HG03175 (cell line): ENCODE data around the gene DIP2B.
"Not testable (repeated sequence)": the region's sequence is repeated elsewhere in the genome, so short reads cannot be mapped to it uniquely, and the experiment has no call there.

Experiments
- ATAC-seq: cut with Tn5 transposase; IDR thresholded peaks from one replicate; pipeline ENCODE4 v1.9.1; 2021; ENCODE audit warnings: mild to moderate bottlenecking, moderate library complexity; ENCODE audit not compliant: unreplicated experiment

DIP2B gene

DNA sequence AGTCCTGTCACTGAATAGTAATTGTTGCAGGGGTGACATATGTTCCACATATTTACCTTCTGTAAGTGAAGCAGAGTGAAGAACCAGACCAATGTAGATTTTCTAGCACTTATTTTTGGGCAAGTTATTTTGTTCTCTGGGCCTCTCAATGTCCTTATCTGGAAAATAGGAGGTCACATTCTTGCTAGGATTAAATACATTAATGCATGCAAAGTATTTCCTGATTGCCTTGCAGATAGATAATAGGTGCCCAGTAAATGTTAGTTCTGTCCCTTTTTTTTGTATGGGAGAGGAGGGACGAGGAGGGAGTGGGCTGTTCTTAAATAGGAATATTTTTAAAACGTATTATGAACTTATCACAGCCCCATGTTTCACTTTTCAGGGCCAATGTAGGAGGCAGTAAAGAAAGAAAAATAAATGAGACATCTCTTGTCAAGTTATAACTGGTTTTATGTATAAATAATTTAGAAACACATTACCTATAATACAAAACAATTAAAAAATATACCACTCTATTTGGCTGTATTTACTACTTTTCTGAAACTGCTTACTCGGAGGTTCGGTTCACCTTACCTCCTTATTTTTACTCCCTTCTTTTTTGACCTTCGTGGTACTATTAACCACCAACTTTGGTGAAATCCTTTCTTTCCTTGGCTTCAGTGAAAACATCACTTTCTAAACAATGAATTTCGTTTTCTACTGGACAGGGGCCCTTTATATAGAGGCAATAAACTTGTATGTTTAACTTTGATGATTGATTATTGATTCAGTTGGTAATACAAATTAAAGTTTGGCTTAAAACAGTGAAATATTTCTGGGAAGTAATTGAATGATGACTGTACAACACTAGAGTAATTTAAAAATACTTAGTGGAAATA is 41.9 kb downstream of the DIP2B start:
- ATAC-seq: no peak

DNA sequence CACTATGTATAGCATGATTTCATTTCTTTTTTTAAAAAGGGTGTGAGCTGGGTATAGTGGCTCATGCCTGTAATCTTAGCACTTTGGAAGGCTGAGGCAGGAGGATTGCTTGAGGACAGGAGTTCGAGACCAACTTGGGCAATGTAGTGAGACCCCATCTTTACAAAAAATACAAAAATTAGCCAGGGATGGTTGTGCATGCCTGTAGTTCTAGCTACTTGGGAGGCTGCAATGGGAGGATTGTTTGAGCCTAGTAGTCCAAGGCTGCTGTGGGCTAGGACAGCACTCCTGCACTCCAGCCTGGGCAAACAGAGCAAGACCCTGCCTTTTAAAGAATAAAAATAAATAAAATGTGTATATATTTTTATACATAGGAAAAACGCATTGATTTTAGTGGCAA is 43.0 kb downstream of the DIP2B start:
- no peak for ATAC-seq

DNA sequence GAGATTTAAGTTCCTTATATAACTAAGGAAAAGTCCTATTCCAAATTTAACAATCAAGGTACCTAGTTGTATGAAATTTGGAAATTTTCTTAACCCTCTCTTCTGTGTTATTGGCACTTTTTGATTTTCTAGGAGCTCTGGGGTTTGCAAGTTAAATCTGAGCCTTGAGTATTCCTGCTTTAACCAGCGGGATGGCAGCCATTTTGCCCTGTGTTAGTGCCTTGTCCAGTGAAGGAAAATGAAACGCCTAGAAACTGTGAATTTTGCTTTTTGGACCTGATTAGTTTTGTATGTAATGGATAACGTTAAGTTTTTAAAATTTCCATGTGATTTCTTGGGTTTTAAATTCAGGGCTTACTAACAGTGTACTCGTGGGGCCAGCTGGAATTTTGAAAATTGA is 45.1 kb downstream of the DIP2B start:
- ATAC-seq: no peak

DNA sequence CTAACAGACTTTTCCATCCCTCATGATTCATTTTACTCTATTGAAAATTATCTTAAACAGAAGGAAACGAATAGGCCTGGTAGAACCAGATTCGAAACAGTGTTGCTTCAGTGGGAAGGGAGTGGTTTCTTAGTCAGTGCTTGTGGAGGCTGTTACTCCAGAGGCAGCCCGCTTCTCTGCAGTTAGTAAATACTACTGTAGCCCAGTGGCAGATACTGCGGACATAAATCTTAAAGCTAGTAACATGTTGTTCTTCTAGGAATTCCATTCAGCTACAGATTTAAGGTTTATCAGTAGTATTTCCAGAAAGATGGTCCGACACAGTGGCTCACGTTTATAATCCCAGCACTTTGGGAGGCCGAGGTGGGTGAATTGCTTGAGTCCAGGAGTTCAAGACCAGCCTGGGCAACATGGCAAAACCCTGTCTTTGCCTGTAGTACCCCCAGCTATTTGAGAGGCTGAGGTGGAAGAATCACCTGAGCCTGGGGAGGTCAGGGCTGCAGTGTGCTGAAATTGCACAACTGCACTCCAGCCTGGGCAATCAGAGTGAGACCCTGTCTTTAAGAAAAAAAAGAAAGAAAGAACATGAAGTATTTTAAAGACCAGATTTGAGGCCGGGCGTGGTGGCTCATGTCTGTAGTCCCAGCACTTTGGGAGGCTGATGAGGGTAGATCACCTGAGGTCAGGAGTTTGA is 45.9 kb downstream of the DIP2B start:
- no peak for ATAC-seq

DNA sequence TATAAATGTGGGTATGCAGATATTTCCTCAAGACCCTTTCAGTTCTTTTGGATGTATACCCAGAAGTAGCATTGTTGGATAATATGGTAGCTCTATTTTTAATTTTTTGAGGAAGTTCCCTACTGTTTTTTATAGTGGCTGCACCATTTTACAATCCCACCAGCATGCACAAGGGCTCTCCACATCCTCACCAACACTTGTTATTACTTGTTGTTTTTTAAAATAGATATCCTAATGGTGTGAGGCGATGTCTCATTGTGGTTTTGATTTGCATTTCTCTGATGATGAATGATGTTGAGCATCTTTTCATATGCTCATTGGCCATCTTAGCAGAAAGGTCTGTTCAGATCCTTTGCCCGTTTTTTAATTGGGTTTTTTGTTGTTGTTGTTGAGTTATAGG is 47.1 kb downstream of the DIP2B start:
- no peak for ATAC-seq

DNA sequence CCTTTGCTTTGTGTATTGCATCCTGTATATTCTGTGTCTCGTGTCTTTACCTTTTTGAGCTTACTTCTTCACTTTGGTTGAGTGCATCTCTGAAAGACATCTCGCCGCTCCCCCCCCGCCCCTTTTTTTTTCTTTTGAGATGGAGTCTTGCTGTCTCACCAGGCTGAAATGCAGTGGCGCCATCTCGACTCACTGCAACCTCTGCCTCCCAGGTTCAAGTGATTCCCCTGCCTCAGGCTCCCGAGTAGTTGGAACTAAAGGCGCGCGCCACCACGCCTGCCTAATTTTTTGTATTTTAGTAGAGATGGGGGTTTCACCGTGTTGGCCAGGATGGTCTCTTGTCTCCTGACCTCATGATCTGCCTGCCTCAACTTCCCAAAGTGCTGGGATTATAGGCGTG is 49.9 kb downstream of the DIP2B start:
- no peak for ATAC-seq

DNA sequence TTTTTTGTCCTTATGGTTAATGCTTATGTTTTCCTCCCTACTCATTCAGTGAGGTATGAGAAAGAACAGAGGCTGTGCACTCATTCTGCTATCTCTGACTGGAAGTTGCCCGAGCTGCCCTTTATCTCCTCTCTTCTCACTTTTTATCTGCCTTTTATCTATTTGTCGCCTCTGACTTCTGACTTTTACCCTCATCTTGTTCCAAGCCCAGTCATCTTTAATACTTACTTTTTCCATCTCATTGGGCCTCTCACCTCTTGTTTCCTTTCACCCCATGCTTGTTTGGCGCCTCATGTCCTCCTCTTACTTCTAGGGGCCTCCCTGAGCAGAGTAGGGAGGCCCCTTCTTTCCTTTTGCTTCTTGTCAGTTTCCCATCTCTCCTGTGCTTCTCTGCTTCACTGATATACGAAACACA is 50.7 kb downstream of the DIP2B start:
- ATAC-seq: no peak

DNA sequence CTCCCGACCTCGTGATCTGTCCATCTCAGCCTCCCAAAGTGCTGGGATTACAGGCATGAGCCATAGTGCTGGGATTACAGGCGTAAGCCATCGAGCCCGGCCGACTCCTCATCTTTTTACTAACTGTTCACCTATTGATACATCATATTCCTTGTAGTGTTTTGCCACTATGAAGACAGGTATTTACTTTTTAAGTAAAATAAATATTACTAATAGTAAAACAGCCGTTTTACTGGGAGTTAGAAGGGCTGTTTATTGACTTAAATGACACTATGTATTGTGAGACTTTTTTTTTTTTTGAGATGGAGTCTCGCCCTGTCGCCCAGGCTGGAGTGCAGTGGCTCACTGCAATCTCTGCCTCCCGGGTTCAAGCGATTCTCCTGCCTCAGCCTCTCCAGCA is 51.5 kb downstream of the DIP2B start:
- no peak for ATAC-seq

DNA sequence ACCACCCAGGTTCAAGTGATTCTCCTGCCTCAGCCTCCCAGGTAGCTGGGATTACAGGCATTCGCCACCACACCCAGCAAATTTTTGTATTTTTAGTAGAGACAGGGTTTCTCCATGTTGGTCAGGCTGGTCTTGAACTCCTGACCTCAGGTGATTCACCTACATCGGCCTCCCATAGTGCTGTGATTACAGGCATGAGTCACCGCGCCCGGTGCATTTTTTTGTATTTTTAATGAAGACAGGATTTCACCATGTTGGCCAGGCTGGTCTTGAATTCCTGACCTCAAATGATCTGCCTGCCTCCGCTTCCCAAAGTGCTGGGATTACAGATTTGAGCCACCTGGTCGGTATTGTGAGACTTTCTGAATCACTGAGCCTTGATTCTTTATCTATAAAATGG is 52.0 kb downstream of the DIP2B start:
- not testable (repeated sequence) for ATAC-seq

DNA sequence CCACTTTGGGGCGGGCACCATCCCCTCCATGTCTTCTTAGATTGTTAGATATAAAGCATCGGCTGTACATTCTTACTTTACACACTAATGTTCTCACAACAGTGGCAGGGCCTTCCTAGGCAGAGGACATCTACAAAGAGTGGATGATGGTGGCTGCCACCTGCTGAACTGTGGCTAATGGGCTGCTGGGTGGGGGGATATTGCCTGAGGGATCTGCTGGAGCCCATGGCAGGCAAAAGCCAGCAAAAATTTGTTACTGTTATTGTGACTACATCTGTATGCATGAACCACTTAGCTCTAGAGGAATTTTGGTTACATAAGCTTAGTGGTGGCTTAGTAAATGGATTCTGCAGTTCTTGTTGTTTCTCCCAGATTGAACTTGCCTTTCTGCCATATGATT is 52.6 kb downstream of the DIP2B start:
- ATAC-seq: no peak

DNA sequence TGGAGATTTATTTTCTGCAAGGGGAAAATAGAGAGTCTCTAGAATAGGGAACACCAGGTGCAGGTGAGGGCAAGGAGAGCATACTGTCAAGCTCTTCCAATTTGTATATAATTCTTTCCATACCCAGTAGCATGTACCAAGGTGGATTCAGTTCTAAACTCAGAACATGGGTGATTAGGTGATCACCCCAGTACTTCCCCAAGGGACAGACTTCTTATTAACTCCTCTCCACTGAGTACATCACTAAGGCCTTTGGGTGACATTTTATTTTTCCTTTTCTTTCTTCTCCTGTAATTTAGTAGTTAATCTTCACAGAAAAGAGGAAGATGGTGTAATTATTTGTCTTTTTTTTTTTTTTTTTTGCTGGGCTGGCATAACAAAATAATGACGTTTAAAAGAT is 54.2 kb downstream of the DIP2B start:
- no peak for ATAC-seq

DNA sequence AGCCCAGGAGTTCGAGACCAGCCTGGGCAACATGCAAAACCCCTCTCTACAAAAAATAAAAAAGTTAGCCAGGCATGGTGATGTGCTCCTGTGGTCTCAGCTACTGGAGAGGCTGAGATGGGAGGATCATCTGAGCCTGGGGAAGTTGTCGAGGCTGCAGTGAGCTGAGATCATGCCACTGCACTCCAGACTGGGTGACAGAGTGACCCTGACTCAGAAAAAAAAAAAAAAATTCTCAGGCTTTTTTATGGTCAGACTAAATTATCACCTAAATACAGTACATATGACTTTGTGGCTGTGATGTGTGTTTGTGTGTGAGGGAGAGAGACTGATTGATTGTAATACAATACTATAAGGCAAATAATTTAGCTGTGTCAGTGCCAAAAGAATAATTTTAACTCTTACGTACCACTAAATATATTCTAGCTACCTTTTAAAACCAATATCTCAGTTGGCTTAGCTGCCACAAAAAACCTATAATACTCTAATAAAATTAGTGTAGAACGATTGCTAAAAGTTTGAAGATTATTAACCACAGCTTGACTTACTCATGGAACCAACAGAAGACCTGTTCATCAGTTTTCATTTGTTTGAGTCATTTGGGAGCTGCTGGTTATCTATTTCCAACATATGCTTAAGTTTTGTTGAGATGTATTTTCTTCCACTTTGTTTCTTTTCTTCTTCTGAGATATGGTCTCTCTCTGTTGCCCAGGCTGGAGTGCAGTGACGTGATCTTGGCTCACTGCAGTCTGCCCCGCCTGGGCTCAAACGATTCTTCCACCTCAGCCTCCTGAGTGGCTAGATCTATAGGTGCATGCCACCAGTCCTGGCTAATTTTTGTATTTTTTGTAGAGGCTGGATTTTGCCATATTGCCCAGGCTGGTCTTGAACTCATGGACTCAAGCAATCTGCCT is 58.0 kb downstream of the DIP2B start:
- ATAC-seq: no peak

DNA sequence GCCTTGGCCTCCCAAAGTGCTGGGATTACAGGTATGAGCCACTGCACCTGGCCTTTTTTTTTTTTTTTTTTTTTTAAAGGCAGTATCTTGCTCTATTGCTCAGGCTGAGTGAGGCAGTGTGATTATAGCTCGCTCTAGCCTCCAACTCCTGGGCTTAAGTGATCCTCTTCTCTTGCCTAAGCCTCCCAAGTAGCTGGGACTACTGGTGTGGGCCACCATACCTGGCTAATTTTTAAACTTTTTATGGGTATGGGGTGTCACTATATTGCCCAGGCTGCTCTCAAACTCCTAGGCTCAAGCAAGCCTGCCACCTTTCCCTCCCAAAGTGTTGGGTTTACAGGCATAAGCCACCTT is 58.6 kb downstream of the DIP2B start:
- ATAC-seq: no peak

DNA sequence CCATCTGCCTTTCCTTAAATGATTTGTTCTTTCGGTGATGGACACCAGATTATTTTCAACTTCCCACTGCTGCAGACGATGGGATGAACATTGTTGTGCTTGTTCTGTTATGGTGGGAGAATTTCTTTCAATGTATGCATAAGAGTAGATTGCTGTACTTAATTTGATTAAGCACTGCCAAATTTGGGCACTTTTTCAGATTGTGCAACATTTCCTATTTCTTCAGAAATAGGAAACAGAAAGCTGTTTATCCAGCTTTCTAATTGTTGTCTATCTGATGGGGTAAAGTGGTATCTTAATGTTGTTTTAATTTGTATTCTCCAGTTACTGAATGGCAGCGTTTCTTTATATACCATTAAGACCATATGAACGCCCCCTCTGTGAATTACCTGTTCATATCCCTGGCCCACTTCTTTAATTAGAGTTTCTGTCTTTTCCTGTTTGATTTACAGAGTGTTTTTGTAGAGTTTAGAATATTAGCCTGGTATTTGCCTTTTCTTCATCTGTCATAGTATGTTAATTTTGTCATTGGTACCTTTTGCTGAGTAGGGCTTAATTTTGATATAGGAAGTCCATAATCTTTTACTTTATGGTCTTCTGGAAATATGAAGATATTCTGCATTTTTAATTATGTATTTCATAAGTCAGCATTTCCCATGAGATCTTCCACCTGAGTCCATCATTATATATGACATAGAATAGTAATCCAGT is 59.6 kb downstream of the DIP2B start:
- no peak for ATAC-seq

DNA sequence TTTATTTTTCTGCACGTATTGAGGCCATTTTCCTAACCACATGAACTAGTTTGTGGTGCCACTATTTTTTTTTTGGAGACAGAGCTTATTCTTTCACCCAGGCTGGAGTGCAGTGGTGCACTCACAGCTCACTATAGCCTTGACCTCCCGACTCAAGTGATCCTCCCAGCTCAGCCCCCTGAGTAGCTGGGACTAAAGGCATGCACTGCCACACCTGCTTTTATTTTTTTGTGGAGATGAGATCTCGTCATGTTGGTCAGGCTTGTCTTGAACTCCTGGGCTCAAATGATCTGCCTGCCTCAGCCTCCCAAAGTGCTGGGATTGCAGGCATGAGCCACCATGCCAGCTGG is 60.1 kb downstream of the DIP2B start:
- no peak for ATAC-seq

DNA sequence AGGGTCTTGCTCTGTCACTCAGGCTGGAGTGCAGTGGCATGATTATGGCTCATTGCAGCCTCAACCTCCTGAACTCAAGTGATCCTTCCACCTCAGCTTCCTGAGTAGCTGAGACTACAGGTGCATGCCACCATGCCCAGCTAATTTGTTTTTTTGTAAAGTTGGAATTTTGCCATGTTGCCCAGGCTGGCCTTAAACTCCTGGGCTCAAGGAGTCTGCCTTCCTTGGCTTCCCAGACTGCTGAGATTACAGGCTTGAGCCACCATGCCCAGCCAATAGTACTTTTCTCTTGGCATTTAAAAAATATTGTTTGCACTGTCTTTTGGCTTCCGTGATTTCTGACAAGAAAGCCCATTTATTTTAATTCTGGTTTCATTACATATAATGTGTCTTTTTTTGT is 61.3 kb downstream of the DIP2B start:
- ATAC-seq: no peak

DNA sequence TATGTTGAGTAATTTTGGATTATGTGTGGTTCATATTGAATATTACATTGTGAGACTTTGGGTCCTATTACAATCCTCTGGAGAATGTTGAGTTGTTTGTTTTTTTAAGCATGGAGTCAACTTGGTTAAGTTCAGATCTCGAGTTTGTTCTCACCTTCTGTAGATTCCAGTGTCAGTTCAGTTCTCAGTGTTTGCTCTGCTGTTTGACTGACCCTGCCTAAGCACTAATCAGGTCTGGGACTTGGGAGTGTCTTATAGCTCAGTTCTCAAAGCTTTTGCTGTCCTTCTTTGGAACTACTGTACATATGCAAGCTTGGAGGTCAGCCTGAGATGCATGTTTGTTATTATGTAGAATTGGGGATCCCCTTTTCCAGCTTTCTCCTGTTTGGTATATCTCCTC is 63.1 kb downstream of the DIP2B start:
- ATAC-seq: no peak

DNA sequence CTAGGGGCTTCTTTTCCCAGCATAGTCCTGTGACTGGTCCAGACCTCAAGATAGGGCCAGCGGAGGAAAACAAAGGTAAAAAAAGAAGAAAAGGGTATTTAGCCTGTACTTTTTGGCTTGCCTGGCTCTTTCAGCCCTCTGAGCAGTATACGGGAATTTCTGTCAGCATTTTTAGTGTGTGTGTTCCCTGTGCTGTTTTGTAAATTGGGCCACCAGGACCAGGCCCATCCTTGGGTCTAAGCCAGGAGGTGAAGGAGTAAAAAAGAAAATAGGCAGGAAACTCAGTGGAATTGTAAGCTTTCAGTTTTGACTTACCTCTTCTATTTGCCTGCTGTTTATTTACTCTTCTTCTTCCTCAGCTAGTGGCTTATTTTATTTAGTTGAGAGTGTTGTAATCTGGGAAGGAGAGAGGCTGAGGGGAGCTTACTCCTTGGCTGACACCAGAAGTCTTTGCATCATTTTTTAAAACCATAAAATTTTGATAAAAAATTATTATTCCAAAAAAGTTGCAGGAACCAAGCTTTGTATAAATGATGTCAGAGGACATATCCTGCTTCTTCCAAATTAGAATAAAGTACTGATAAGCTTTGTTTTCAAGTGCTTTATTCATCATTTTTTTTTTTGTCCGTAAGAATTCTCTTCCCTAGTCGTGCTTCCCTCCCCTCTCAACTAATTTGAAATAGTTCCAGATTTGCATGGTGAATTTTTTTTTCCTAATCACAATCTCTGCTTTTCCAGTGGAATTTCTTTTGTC is 63.7 kb downstream of the DIP2B start:
- no peak for ATAC-seq

DNA sequence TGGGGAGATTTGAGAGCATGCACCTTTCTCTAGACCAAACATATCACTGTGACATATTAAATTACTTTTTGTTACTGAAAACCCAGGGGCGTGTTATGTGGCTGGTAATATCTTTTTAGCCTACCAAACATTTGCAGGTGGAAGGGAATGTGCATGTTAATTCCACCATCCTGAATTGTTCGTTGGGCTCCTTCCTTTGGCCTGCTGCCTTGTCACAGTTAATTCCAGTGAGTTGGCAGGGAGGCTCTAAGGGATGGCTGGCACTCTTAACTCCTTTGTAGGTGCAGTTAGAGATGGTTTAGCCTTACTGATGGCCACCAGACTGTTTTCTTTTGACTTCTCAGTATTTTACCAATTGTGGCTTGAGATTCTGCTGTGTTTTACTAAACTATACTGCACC is 64.5 kb downstream of the DIP2B start:
- no peak for ATAC-seq

DNA sequence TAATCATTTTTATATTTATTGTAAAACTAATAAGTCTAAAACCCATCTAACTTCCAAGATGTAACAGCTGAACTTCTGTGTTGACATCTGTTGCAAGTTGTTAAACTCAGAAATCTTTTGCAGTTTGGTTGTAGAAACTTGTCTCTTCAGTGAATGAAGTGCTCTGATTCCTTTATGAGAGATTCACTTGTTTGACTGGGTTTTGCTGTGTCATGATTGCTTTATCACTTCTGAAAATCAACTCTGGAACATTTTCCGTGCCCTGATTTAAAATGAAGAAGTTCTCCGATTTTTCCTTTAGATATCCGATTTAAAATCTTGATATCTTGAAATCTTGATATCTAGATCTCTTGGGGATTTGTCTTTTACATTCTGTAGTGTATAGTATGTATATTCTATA is 65.1 kb downstream of the DIP2B start:
- ATAC-seq: no peak
